GM19372 (cell line): ENCODE results near the gene SLC9C1.

Experiments
- ATAC-seq: cut with Tn5 transposase; IDR thresholded peaks from one replicate; pipeline ENCODE4 v1.9.1; 2021; ENCODE audit warnings: mild to moderate bottlenecking, low read depth, moderate library complexity; ENCODE audit not compliant: unreplicated experiment

Gene SLC9C1

DNA sequence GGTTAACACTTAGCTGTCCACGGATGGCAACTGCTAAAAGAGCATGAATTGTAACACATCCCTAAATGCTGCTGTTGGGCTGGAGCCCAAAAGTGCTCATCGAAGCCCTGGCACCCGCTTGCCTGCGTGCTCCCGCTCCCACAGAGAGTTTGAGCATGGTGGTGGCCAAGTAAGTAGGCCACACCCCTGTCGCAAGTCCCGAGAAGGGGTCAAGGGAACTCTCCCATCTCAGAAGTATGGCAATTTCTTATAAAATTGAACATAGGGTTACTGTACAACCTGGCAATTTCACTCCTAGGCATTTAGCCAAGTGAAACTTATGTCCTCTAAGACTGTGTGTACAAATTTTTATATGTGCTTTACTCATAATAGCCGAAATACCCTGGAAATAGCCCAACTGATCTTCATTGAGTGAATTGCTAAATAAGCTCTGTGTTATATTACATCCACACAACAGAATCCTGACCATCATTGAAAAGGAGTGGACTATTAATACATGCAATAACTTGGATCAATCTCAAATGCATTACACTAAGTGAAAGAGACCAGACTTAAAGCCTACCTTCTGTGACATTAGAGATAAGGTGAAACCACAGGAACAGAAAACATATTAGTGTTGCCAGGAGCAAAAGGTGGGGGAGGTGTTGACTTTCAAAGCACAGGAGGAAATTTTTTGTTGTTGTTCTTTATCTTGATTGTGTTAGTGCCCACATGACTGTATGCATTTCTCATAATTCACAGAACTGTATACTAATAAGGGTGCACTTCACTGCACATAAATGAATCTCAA, 159.5 kb downstream of the SLC9C1 start:
- no peak for ATAC-seq

DNA sequence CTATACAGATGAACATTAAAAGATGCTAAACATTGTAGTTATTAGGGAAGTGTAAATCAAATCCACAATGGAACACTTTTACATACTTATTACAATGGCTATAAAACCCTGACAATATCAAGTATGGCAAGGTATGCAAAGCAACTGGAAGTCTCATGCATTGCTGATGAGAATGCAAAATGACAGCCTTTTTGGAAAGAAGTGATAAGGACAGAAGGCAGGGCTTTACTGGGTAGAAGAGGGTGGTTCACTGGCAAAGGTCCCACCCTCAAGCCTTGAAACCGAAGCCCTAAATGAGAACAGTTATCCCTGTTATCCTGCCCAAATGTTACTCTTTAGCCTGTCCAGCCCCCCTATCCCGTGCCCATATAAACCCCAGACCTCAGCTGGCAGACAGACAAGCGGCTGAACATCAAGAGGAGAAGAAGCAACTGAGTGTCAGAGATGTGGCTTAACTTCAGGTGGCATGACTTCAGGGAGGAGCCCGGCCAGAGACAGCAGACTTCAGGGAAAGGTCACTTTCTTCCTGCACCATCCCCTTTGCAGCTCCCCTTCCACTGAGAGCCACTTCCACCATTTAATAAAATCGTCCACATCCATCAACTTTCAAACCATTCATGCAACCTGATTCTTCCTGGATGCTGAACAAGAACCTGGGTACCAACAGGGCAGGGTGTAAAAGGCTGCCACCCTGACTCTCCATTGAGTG, 160.2 kb downstream of the SLC9C1 start:
- no peak for ATAC-seq

DNA sequence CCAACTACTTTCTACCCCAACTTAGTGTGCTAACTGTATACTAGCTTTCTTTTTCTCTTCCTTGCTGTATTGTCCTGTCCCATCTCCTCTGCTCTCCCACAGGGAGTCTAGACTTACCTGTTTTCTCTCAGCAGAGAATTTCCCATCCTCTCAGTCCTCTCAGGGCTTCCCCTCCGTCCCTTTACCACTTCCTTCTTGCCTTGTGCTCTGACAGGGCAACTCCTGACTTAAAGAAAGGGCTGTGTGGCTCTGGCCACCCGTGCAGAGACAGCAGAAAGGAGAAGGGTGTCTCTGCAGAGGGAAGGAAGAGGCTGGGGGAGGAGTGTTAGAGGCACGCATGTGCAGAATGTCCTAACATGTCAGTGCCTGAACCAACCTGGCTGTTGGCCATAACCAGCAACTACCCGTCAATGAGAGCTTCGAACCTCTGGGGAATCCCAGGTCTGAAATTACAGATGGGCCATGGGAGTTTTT, 161.0 kb downstream of the SLC9C1 start, which contains the start of gene GCSAM:
GCSAM (minus strand) TSS at position 274 of the 474 bp plus-strand sequence; CDS start at position 146, 128 bp downstream.
- ATAC-seq, result peak; percentile 69

DNA sequence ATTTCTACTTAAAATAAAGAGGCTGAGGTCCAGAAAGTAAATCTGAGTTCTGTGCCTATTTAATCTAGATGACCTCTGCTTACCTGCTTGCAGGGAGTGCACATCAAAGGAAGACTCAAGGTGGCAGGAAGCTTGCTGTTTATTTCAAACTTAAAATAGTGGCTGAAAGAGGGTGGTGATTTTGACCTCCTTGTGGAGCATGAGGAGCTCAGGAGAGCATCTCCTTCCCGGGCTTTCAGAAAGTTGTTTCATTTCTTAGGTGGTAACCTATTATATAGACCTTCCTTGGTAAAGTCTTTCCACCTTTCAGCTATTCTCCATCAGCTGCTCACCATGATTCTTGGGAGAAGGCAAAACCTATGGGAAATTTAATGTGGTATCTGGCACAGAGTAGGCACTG, 161.5 kb downstream of the SLC9C1 start:
- ATAC-seq, result no peak

DNA sequence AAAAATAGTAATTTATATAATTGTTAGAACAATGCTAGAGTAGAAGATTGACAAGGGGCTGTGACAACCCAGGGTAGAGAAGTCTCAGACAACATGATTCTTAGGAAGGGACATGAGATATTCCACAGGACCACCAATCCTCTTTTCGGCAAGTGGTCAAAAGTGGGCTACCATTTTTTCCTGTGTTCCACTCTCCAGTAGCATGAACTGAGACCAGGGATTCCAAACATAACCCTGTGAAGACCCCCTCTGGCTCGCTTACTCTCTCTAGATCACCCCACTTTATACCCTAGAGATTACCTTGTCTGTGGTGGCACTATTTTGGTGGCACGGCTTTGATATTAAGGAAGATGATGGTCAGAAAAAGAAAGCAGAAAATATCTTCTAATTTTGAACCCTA, 161.9 kb downstream of the SLC9C1 start:
- no peak for ATAC-seq

DNA sequence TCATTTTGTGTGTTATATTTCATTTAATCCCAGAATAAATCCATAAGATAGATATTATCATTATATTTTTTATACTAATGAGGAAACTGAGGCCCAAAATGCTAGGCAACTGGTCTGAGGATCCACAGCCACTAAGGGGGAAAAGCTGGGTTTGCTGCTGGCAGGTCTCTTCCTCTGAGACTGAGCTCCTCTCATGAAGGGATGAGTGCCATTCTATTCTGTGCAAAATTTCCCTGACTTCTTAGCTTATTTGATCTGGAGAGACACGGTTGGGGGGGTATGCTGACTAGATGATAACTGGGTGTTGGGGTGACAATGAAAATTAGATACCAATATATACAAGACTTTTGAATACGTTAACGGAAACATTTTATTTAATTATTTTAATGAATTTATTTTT, 162.9 kb downstream of the SLC9C1 start:
- ATAC-seq, result no peak

DNA sequence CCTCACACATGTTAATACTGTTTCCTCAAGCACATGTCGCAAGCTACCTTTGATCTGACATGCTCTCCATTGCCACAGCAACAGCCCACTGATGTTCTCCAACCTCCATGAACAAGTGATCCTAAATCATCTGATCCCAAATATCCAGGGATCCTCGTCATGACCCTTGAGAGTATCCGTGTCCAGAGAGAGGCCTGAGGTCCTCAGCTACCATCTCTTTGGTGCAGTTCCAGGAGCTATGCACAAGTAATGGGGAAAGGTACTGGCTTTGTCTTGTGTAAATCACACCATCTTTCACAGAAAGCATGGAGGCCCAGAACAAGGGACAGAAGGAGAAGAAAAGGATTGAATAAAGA, 163.4 kb downstream of the SLC9C1 start:
- no peak for ATAC-seq

DNA sequence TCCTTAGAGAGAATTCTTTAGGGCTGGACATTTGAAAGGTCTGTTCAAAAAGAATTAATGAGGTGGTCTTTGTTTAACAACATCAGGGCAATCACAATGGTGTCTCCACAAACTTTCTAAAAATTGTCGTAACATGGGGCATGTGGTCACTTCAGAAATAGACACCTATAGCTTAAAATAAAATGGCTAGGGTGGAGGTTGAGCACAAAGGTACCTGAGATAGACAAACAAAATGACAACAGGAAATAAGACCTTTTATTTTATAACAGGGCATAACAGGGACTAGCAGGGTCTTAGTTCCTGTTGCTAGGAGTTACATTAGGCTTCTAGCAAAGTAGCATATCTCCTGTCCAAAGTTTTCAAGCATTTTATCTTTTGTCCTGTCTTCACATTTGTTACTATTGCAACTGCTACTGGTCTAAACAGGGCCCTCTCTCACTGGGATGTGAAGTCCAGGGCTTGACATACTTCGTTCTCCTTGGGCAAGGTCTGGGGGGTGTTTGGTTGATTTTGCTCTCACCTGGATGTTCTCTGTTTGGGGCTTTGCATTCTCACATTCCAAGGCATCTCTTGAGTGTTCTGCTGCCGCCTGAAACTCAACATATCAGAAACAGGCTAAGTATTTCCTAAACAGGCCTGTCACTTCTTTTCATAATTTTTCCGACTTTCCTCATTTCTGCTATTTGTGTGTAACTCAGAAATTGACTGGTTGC, 163.9 kb downstream of the SLC9C1 start:
- no peak for ATAC-seq

DNA sequence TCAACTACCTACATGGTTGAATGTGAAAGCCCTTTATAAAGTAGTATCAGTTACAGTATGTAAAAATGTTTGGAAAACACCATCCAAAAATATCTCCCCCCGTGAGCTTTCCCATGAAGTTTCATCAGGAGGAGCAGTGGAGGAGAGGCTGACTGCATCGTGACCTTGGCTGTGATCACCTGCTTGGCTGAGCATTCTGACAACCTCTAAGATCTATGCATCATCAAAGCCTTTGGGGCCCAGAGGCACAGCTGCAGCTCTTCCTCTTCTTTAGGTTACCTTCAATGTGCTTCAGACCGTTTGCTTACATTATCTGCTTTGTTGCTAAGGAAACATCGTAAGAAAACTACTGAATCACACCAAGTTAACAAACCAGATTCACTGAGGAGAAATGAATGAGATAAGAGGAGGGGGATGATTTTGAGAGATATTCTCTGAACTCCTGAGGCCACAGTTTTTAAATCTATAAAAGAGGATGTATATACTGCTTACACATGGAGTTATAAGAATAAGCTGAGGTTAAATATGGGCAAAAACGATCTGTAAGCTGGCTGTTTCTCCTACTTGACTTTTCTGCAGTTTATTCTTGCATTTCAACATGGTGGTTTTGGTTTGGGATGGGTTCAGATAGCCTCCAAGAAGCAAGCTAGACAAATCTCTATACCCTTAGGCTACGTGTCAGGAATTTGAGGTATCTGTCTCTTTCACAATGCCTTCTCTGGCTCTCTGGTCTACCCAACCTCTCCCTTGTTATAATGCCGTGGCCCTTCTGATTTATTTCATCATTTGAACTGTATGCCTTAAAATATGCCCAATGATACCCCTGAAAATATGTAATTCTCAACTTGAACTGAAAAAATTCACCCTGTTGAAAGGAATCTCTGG, 164.9 kb downstream of the SLC9C1 start:
- peak; percentile 46 for ATAC-seq

DNA sequence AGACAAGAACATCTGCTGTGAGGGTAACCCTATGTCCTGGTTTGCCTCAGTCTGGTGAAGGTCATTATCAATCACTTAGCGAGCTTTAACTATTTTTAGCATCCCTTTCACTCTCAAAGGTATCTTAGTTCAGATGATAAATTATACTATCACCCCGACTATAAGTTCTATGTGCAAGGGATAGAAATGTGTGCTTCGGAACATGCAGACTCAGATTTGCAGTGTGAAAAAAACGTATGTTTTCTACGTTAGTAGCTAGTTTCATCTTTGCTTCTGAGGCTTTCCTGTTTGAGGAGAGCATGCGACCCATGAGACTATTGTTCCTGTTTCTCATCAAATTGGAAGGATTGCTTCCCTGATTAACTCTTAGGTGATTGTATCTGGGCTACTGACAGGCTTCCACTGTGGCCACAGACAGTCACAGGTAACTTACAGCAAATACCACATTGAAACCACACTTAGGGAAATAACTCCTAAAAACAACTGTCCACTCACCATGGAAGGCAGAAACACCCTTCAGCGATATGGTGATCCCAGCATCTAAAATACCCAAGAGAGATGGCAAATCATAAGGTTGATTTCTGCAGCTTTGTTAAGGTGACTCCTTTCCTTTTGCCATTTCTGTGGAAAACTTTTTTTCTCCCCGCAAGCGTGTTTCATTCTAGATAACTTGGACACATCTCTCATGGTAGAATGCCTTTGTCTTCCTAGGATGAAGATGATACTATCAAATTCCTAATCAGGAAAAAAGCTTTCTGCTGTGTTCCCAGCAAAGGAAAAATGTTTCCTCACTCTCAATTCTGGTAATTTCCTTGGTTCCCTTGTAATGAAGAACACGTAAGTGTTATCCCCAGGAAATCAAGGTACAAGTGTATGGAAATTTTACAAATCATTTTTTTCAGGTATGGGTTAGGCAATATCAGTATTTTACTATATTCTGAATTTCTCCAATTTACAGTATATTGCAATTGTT, 166.2 kb downstream of the SLC9C1 start:
- no peak for ATAC-seq

DNA sequence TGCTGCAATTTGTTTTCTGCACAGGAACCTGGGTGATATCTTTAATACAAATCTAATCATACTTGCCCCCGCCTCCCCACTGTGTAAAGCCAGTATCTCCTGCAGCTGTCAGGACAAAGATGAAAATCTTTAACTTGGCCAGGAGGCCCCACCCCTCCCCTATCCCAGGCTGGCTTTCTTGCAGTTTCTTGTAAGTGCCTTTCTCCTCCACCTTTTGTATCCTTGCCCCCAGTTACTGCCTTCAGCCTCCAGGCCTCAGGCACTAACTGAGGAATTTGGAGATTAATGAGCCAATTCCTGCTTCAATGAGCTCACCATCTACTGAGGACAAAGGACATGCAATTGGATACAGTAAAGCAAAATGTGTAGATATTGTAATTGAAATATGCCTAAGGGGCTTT, 167.5 kb downstream of the SLC9C1 start:
- no peak for ATAC-seq

DNA sequence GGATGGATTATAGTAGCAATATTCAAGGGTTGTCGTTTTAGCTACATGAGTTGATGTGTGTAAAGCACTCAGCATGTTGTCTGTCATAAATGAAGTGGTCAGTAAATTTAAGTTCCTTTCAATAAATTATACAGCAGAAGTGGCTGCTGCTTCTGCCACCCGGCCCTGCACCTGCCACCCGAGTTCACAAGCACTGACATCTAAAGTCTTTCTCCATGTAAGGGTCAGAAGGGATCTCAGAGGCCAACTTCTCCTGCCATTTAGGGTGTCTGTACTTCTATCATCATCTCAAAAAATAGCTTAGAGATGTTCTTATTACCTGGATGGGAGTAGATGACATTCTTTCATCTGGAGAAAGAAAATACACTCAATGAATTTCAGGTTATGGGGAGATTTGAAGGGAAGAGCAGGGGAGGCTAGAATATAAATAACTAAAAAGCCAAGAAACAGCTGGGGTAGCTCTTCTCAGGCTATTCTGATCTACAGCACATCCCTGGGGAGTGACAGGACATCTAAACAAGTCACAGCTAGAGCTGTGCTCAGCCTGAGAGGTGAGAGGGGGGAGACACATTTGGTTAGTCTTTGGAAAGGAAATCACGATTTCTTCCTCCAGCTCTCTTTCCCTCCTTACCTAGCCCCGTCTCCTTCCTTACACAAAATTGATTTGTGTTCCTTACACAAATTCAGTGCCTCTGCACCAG, 169.0 kb downstream of the SLC9C1 start:
- no peak for ATAC-seq

DNA sequence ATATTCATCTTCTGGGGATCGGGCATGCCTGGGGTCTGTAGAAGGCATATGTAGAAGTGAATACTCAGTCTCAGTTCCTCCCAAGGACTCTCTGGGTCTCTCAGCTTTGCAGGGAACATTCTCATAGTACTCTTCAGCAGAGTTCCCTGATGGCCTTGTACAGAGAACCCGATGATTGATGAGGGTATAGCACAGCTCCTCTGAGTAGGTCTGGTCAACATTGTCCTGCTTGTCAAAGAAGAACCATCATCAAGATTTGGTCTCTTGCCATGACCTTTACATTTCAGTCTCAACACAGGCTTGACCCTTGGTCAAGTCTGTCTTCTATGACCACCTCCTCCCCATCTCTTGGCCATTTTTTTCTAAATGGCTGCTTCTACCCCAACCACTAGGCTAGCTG, 170.5 kb downstream of the SLC9C1 start:
- ATAC-seq, result no peak

DNA sequence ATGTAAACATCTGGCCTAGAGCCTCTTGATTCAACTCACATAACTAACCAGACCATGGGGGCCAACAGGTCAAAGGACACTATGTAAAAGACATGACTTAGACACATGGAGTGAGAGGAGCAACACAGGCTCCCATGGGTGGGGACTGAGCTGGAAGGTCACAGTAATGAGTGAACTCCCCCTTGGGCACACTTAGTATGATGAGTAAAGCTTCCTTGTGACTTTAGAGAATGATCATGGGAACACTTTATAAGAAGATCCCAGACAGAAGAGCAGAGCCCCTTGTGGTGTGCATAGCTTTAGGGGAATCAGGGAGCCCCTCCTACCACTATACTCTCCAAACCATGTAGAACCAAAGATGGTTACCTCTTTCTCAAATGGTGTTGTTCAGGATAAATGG, 171.1 kb downstream of the SLC9C1 start:
- no peak for ATAC-seq

DNA sequence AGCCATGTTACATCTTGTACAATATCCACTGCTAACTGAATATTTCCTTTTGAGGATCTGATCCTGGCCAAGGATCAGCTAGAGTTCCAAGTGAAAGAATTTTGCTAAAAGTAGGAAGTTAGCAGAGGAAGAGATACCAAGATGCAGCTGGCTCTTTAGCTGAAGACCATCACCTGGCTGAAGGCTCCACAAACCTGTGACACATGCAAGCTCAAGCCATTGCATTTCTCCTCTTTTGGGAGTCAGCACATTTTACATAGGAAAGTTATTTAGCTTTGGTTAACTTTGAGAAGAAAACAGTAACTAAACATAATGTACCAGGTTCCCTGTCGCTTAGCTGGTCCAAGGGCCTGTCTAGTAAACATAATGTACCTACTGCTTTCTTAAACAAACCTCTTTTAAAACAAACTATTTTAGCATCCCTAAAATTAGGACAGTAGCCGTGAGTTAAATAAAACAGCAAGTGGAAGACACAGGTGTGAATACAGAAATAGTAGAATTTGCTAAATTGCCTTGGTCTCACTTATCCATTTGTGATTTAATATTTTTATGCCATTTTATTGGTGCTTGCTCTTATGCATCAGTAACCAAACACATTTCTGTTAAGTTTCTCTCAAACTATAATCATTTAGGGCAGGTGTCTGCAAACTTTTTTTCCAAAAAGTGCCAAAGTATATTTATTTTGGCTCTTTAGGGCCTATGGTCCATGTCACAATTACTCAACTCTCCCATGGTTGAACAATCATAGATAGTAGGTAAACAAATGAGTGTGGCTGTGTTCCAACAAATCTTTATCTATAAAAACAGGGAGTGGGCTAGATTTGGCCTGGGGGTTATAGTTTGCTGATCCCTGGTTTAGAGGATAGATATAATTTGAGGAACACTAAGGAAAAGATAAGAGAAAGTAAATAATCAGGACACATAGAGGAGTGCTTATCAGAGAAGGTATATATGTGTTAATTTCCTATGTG, 172.2 kb downstream of the SLC9C1 start:
- ATAC-seq, result no peak

DNA sequence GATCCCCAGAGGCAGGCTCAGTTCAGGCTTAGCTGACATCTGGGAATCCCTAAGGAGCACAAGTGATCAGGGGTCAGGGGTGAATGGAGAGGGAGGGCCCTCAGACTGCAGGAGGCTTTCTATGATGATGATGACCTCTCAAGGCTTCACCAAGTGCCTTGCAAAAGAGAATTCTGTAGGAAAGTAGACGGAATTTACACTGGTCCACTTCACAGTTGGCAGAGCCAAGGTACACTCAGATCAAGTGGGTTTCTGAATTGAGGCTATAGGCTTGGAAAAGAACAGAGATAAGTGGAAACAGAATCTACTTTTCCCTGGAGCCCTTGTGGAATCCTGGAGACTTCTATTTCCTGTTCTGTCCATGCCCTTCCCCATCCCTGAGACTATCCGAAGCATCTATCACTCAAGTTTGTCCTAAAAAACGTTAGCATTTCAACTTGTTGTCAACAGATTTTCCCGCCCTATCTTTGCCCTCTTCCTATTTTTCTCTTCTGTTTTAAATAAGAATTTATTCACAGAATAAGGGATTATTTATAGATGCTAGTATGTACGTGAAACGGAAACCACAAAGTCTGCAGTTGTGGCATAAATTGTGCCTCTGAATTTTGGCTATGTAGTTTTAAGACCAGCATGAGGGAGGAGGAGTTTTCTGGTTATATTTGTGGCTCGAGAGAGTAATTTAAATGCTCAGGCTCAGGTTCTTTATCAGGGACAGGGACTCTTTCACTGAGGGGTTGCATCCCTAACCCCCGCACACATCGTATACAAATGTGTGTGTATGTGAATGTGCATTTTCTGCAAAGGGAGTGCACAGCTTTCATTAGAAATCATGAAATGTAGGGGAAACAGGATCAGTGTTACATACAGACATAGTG, 173.8 kb downstream of the SLC9C1 start:
- no peak for ATAC-seq
